Colonic mucosa (tissue), 4 donors: ENCODE data around the gene RELCH. TPM values are rescaled to one million over a fixed set of nuclear protein-coding genes. Genes with fewer than 3 reads are reported as not detected.

Source experiments
- DNase-seq: peaks from one replicate; pipeline ENCODE4 v3.0.0-alpha.2; 2020
- H3K27ac ChIP-seq: fragments of 200-600 bp; one replicate; pipeline ENCODE4 v1.8.0; 2021
- H3K27me3 ChIP-seq: fragments of 200-600 bp; one replicate; pipeline ENCODE4 v1.8.0; 2021
- H3K36me3 ChIP-seq: fragments of 200-600 bp; one replicate; pipeline ENCODE4 v1.8.0; 2021
- H3K4me1 ChIP-seq: fragments of 200-600 bp; one replicate; pipeline ENCODE4 v1.8.0; 2021; ENCODE audit warnings: mild to moderate bottlenecking
- H3K4me3 ChIP-seq: fragments of 200-600 bp; one replicate; pipeline ENCODE4 v1.8.0; 2021
- H3K9ac ChIP-seq, 2 donors: one replicate each; pipeline ENCODE4 v1.7.0; 2013; ENCODE audit warnings: control low read depth in 2 of 2, low read depth in 2 of 2, low read length in 2 of 2
- H3K9me3 ChIP-seq: fragments of 200-600 bp; one replicate; pipeline ENCODE4 v1.8.0; 2021
- CTCF ChIP-seq: fragments of 200-600 bp; IDR thresholded peaks from one replicate; pipeline ENCODE4 v1.8.0; 2022; ENCODE audit warnings: antibody characterized with exemption, mild to moderate bottlenecking
- intact Hi-C: fragments of 100-400 bp; cut with DNase I; formaldehyde crosslinking; loops from one replicate; pipeline ENCODE4 v1.14.1; 2022
- total RNA-seq, 2 donors: library from RNA; stranded (reverse); fragmentation: NEBNext Ultra II Directional in 1 of 2; extraction: Animal tissue kit (Norgen Biotek cat#: 25700) in 1 of 2; gene quantifications; one replicate each; pipeline ENCODE4 v1.2.1, GENCODE V29; 2021
- donor health status: healthy.
- donor health status: DM: no; HTN: no; CAD: no.
- donor health status: DM: no; HTN: no; CAD: no.

The RELCH gene
- total RNA-seq, 2 donors from 2014 or later: 38.9 to 56.9 TPM

GRCh38 chr18:62205824-62206223 lies 18.8 kb downstream of the RELCH start:
- no peaks in the 10 kb centered on the region for H3K9me3 ChIP-seq
- H3K4me1 ChIP-seq: no peaks in the 10 kb centered on the region
- H3K9ac ChIP-seq: no peak overlapping the region
- no peaks in the 10 kb centered on the region for H3K36me3 ChIP-seq
- no peak overlapping the region for H3K4me3 ChIP-seq
- TF ChIP-seq CTCF: no peak
- intact Hi-C loops: no loop called here
- no peaks in the 10 kb centered on the region for H3K27me3 ChIP-seq
- H3K27ac ChIP-seq: no peak overlapping the region
- DNase-seq: no peak

GRCh38 chr18:62206593-62206992 lies 19.5 kb downstream of the RELCH start:
- no peak overlapping the region for H3K9ac ChIP-seq
- H3K9me3 ChIP-seq: no peaks in the 10 kb centered on the region
- no peak overlapping the region for H3K27ac ChIP-seq

GRCh38 chr18:62209046-62209445 lies 22.0 kb downstream of the RELCH start:
- TF ChIP-seq CTCF: no peak
- no peaks in the 10 kb centered on the region for H3K4me1 ChIP-seq
- intact Hi-C loops: no loop called here

More at GRCh38 chr18:62206593-62206992, 19.5 kb downstream of the RELCH start:
- intact Hi-C loops: no loop called here
- Histone ChIP-seq H3K27me3 (no peaks in the 10 kb centered on the region), H3K36me3 (no peaks in the 10 kb centered on the region), H3K4me1 (no peaks in the 10 kb centered on the region), H3K4me3 (no peak overlapping the region)
- no peak for TF ChIP-seq CTCF
- DNase-seq: no peak

GRCh38 chr18:62210138-62210537 lies 23.1 kb downstream of the RELCH start:
- no peak overlapping the region for H3K27ac ChIP-seq
- intact Hi-C loops: no loop called here
- no peaks in the 10 kb centered on the region for H3K9me3 ChIP-seq
- no peaks in the 10 kb centered on the region for H3K27me3 ChIP-seq
- TF ChIP-seq CTCF: no peak
- DNase-seq: no peak
- H3K9ac ChIP-seq: no peak overlapping the region
- no peak overlapping the region for H3K4me3 ChIP-seq
- peaks cover 4% of the 10 kb centered on the region for H3K36me3 ChIP-seq
- H3K4me1 ChIP-seq: no peaks in the 10 kb centered on the region

More at GRCh38 chr18:62209046-62209445, 22.0 kb downstream of the RELCH start:
- no peaks in the 10 kb centered on the region for H3K9me3 ChIP-seq
- no peaks in the 10 kb centered on the region for H3K27me3 ChIP-seq
- no peak overlapping the region for H3K4me3 ChIP-seq
- no peaks in the 10 kb centered on the region for H3K36me3 ChIP-seq
- no peak for DNase-seq
- no peak overlapping the region for H3K27ac ChIP-seq
- H3K9ac ChIP-seq: no peak overlapping the region

- intact Hi-C loops: no loop called here
- TF ChIP-seq CTCF: no peak
- no peak overlapping the region for H3K27ac ChIP-seq
- H3K27me3 ChIP-seq: no peaks in the 10 kb centered on the region
- no peak for DNase-seq
- peaks cover 4% of the 10 kb centered on the region for H3K36me3 ChIP-seq
- H3K9ac ChIP-seq: no peak overlapping the region
- H3K4me1 ChIP-seq: no peaks in the 10 kb centered on the region
- H3K9me3 ChIP-seq: no peaks in the 10 kb centered on the region
- H3K4me3 ChIP-seq: no peak overlapping the region
These were observed 24.3 kb downstream of the RELCH start for GRCh38 chr18:62211325-62211828.
